NCI-H1048 (cell line): ENCODE data around the gene ANTXR2.
"Not testable (repeated sequence)": the region's sequence is repeated elsewhere in the genome, so short reads cannot be mapped to it uniquely, and the experiment has no call there.

Source experiments
- DNase-seq: peaks from one replicate; lab custom pipeline; 2025; lab: John Stamatoyannopoulos, UW

The ANTXR2 gene

GRCh38 chr4:79913581-79913980 is 159.4 kb downstream of the ANTXR2 start:
- no peak for DNase-seq

GRCh38 chr4:79907001-79907400 is 166.0 kb downstream of the ANTXR2 start:
- DNase-seq: no peak

GRCh38 chr4:79906303-79906702 is 166.7 kb downstream of the ANTXR2 start:
- no peak for DNase-seq

- no peak for DNase-seq
These were observed 167.8 kb downstream of the ANTXR2 start for GRCh38 chr4:79905212-79905611.

- DNase-seq: no peak
These were observed 168.7 kb downstream of the ANTXR2 start for GRCh38 chr4:79904331-79904730.

GRCh38 chr4:79900182-79900581 is 172.8 kb downstream of the ANTXR2 start:
- no peak for DNase-seq

- no peak for DNase-seq
These were observed 173.5 kb downstream of the ANTXR2 start for GRCh38 chr4:79899481-79899880.

GRCh38 chr4:79898055-79898454 is 175.0 kb downstream of the ANTXR2 start:
- no peak for DNase-seq

- DNase-seq: no peak
These were observed 175.9 kb downstream of the ANTXR2 start for GRCh38 chr4:79897174-79897573.

GRCh38 chr4:79893456-79893855 is 179.6 kb downstream of the ANTXR2 start:
- DNase-seq: no peak

GRCh38 chr4:79889026-79889425 is 184.0 kb downstream of the ANTXR2 start:
- not testable (repeated sequence) for DNase-seq

GRCh38 chr4:79886557-79886956 is 186.5 kb downstream of the ANTXR2 start:
- DNase-seq: no peak

- DNase-seq: no peak
These were observed 187.0 kb downstream of the ANTXR2 start for GRCh38 chr4:79886021-79886420.

- DNase-seq: no peak
These were observed 189.7 kb downstream of the ANTXR2 start for GRCh38 chr4:79883290-79883689.

GRCh38 chr4:79882806-79883205 is 190.2 kb downstream of the ANTXR2 start:
- DNase-seq: no peak

- no peak for DNase-seq
These were observed 191.6 kb downstream of the ANTXR2 start for GRCh38 chr4:79881407-79881806.

GRCh38 chr4:79877511-79877910 is 195.5 kb downstream of the ANTXR2 start:
- DNase-seq: no peak

GRCh38 chr4:79875344-79875899 is 197.6 kb downstream of the ANTXR2 start:
- no peak for DNase-seq

- no peak for DNase-seq
These were observed 198.8 kb downstream of the ANTXR2 start for GRCh38 chr4:79874197-79874596.

GRCh38 chr4:79872738-79873137 is 200.3 kb downstream of the ANTXR2 start:
- no peak for DNase-seq

GRCh38 chr4:79871961-79872360 is 201.1 kb downstream of the ANTXR2 start:
- no peak for DNase-seq

GRCh38 chr4:79869597-79870237 is 203.3 kb downstream of the ANTXR2 start:
- DNase-seq: no peak

- DNase-seq: no peak
These were observed 207.8 kb downstream of the ANTXR2 start for GRCh38 chr4:79865201-79865597.
